Neuronal stem cell (in vitro differentiated cells): Measurements from ENCODE around the gene RNF157.

Experiments used
- DNase-seq: peaks from one replicate; pipeline ENCODE4 v3.0.0-alpha.2; 2013; ENCODE audit warnings: low spot score
- H2AFZ ChIP-seq: one replicate; pipeline ENCODE4 v1.6.1; 2013; ENCODE audit warnings: mild to moderate bottlenecking, low read length, inconsistent platforms
- H2AK5ac ChIP-seq: 2 replicates; pipeline ENCODE4 v1.6.1; 2013; ENCODE audit warnings: low read depth, mild to moderate bottlenecking, inconsistent platforms, low read length, moderate library complexity, mixed read lengths
- H2BK120ac ChIP-seq: 2 replicates; pipeline ENCODE4 v1.6.1; 2013; ENCODE audit warnings: low read depth, mild to moderate bottlenecking, inconsistent platforms, low read length, moderate library complexity, mixed read lengths
- H2BK12ac ChIP-seq: one replicate; pipeline ENCODE4 v1.6.1; 2013; ENCODE audit warnings: low read length, inconsistent platforms
- H2BK15ac ChIP-seq: 2 replicates; pipeline ENCODE4 v1.6.1; 2013; ENCODE audit warnings: mild to moderate bottlenecking, low read length, inconsistent platforms, mixed read lengths
- H2BK5ac ChIP-seq: one replicate; pipeline ENCODE4 v1.6.1; 2013; ENCODE audit warnings: inconsistent platforms, mild to moderate bottlenecking, low read length, moderate library complexity
- H3K14ac ChIP-seq: one replicate; pipeline ENCODE4 v1.6.1; 2013; ENCODE audit warnings: low read length, inconsistent platforms
- H3K18ac ChIP-seq: 2 replicates; pipeline ENCODE4 v1.6.1; 2013; ENCODE audit warnings: low read length, inconsistent platforms
- H3K23ac ChIP-seq: 2 replicates; pipeline ENCODE4 v1.6.1; 2013; ENCODE audit warnings: low read depth, mild to moderate bottlenecking, mixed read lengths, low read length, inconsistent platforms; ENCODE audit not compliant: poor library complexity
- H3K27ac ChIP-seq: replicated peaks from 3 replicates; pipeline ENCODE4 v1.5.1; 2013; ENCODE audit warnings: low read length, inconsistent platforms
- H3K27me3 ChIP-seq, 3 experiments: 2 replicates each; pipeline ENCODE4 v1.6.1; 2013; ENCODE audit warnings: low read length in 3 of 3, mild to moderate bottlenecking in 2 of 3, inconsistent platforms in 1 of 3, low read depth in 1 of 3, mixed read lengths in 1 of 3, moderate library complexity in 1 of 3; ENCODE audit not compliant: control insufficient read depth in 3 of 3, insufficient read depth in 3 of 3
- H3K36me3 ChIP-seq, 2 donors: replicated peaks in 1 of 2; 2 replicates each; pipeline ENCODE4 v1.6.1; 2013; ENCODE audit warnings: low read length in 2 of 2; ENCODE audit not compliant: control insufficient read depth in 2 of 2, insufficient read depth in 2 of 2
- H3K4ac ChIP-seq: 2 replicates; pipeline ENCODE4 v1.6.1; 2013; ENCODE audit warnings: inconsistent platforms, mild to moderate bottlenecking, low read length, moderate library complexity
- H3K4me1 ChIP-seq, 2 donors: 1 replicate in 1 of 2; 2 replicates in 1 of 2; pipeline ENCODE4 v1.6.1; 2013; ENCODE audit warnings: low read length in 2 of 2, low read depth in 1 of 2; ENCODE audit not compliant: control insufficient read depth in 2 of 2, insufficient read depth in 1 of 2
- H3K4me2 ChIP-seq: one replicate; pipeline ENCODE4 v1.6.1; 2013; ENCODE audit warnings: mild to moderate bottlenecking, low read length, inconsistent platforms; ENCODE audit not compliant: insufficient read depth, poor library complexity, severe bottlenecking
- H3K4me3 ChIP-seq, 2 donors: 2 replicates each; pipeline ENCODE4 v1.5.1; 2013; ENCODE audit warnings: low read length in 2 of 2, mild to moderate bottlenecking in 2 of 2, inconsistent platforms in 1 of 2, moderate library complexity in 1 of 2
- H3K79me1 ChIP-seq: one replicate; pipeline ENCODE4 v1.6.1; 2013; ENCODE audit warnings: low read depth, mild to moderate bottlenecking, inconsistent platforms, low read length, moderate library complexity
- H3K9ac ChIP-seq: one replicate; pipeline ENCODE4 v1.6.1; 2013; ENCODE audit warnings: mild to moderate bottlenecking, low read depth, low read length, inconsistent platforms; ENCODE audit not compliant: poor library complexity
- H3K9me3 ChIP-seq, 2 donors: replicated peaks in 1 of 2; 2 replicates each; pipeline versions ENCODE3 to v1.6.1; 2013; ENCODE audit warnings: low read length in 2 of 2, mild to moderate bottlenecking in 2 of 2, inconsistent platforms in 1 of 2, low read depth in 1 of 2, mixed read lengths in 1 of 2, moderate library complexity in 1 of 2; ENCODE audit not compliant: control insufficient read depth in 2 of 2, insufficient read depth in 1 of 2
- H4K8ac ChIP-seq: one replicate; pipeline ENCODE4 v1.6.1; 2013; ENCODE audit warnings: low read depth, mild to moderate bottlenecking, inconsistent platforms, low read length, moderate library complexity
- H4K91ac ChIP-seq: one replicate; pipeline ENCODE4 v1.6.1; 2013; ENCODE audit warnings: low read length, low read depth, mild to moderate bottlenecking, inconsistent platforms; ENCODE audit not compliant: poor library complexity
- WGBS, 2 donors: extraction: QIAGEN DNeasy Blood & Tissue Kit; methylation state at CpG; one replicate each; pipeline ENCODE4 v1.1.7; 2013; ENCODE audit warnings: missing lambda C conversion rate in 2 of 2, mixed read lengths in 1 of 2; ENCODE audit not compliant: insufficient read length in 2 of 2, insufficient replicate concordance in 1 of 2; ENCODE audit errors: extremely low coverage in 2 of 2; 5-methylcytosine and 5-hydroxymethylcytosine counted together

The RNF157 gene

GRCh38 chr17:76176701-76177574, 63.4 kb downstream of the RNF157 start:
- Histone ChIP-seq H3K36me3 (peaks cover 0 to 16% of the 10 kb centered on the region in 2 donors), H2AK5ac (peak overlapping the region; percentile 61), H3K4me1 (peaks cover 0 to 1% of the 10 kb centered on the region in 2 donors), H3K23ac (no peak overlapping the region), H2BK15ac (no peak overlapping the region), H2BK5ac (peak overlapping the region; percentile 53), H3K4me2 (peak overlapping the region; percentile 15), H3K4me3 (no peak overlapping the region), H2BK12ac (no peak overlapping the region), H3K9ac (peak overlapping the region; percentile 60), H4K8ac (peak overlapping the region; percentile 43), H3K4ac (no peak overlapping the region), H3K79me1 (no peaks in the 10 kb centered on the region), H2BK120ac (no peak overlapping the region), H3K27me3 (no peaks in the 10 kb centered on the region), H3K14ac (peak overlapping the region; percentile 56), H4K91ac (no peak overlapping the region), H3K18ac (peak overlapping the region; percentile 46), H2AFZ (no peak overlapping the region), H3K9me3 (no peaks in the 10 kb centered on the region), H3K27ac (no peak overlapping the region)
- no peak for DNase-seq
- no CpG with 5 or more reads among the region's 34 CpGs for WGBS, 2 donors

DNA sequence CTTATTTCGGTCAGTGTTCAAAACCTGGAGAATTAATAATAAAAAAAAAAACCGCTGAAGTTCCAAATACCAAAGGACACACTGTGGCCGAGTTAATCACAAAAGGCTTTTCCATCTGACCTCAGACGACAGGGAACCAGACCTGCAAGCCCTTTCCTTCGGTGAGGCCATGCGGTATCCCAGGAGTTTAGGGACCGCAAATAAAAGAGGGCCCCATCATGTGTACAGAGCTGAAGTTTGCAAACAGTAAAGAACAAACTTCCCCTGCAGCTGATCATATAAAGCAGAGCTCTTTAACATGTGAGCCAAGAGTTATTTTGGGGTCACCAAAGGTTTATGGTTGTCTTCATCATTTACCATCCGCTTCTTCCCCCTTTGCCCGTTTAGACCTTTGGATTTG, 66.3 kb downstream of the RNF157 start:
- H3K9ac ChIP-seq: no peak overlapping the region
- H4K91ac ChIP-seq: no peak overlapping the region
- no peaks in the 10 kb centered on the region for H3K9me3 ChIP-seq
- no peak overlapping the region for H2BK5ac ChIP-seq
- peaks cover 0 to 29% of the 10 kb centered on the region in 2 donors for H3K36me3 ChIP-seq
- no peak overlapping the region for H3K23ac ChIP-seq
- H2AK5ac ChIP-seq: no peak overlapping the region
- H4K8ac ChIP-seq: no peak overlapping the region
- no peaks in the 10 kb centered on the region for H3K79me1 ChIP-seq
- no peak for DNase-seq
- H3K27me3 ChIP-seq: no peaks in the 10 kb centered on the region
- H3K27ac ChIP-seq: no peak overlapping the region
- H2BK120ac ChIP-seq: no peak overlapping the region
- H3K4me1 ChIP-seq: no peaks in the 10 kb centered on the region
- H3K4me2 ChIP-seq: no peak overlapping the region
- H2AFZ ChIP-seq: no peak overlapping the region
- H2BK15ac ChIP-seq: no peak overlapping the region
- H3K4ac ChIP-seq: no peak overlapping the region
- no peak overlapping the region for H3K14ac ChIP-seq
- WGBS, 2 donors: no CpG with 5 or more reads among the region's 9 CpGs
- H3K4me3 ChIP-seq: no peak overlapping the region
- no peak overlapping the region for H2BK12ac ChIP-seq
- no peak overlapping the region for H3K18ac ChIP-seq

GRCh38 chr17:76173474-76173873, 66.8 kb downstream of the RNF157 start:
- no CpG with 5 or more reads among the region's 11 CpGs for WGBS, 2 donors
- no peak overlapping the region for H3K23ac ChIP-seq
- H3K4me2 ChIP-seq: no peak overlapping the region

DNA sequence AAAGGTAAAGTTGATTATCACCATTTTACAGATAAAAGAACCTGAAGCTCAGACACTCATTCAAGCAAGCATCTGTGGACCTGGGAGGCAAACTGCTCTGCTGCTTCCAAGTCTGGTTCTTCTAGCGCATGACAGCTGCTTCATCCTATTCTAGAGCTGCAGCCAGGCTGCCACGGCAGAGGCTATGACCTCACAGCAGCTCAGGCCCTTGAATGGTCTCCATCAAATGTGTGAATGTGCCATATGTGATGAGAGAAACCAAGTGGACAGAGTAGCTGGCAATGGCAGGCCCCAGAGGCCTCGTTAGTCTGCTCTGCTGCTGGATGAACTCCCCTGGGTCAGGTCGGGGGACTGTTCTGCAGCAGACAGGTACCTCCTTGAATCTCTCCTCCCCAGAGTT, 68.6 kb downstream of the RNF157 start:
- H3K27ac ChIP-seq: no peak overlapping the region
- H3K4me3 ChIP-seq: no peak overlapping the region
- no peak overlapping the region for H2BK120ac ChIP-seq
- H2AK5ac ChIP-seq: no peak overlapping the region
- no CpG with 5 or more reads among the region's 4 CpGs for WGBS, 2 donors
- H3K79me1 ChIP-seq: no peaks in the 10 kb centered on the region
- no peaks in the 10 kb centered on the region for H3K4me1 ChIP-seq
- DNase-seq: no peak
- no peak overlapping the region for H2BK15ac ChIP-seq
- no peak overlapping the region for H3K4me2 ChIP-seq
- H3K18ac ChIP-seq: no peak overlapping the region
- no peak overlapping the region for H2BK12ac ChIP-seq
- H4K91ac ChIP-seq: no peak overlapping the region
- no peak overlapping the region for H4K8ac ChIP-seq
- no peak overlapping the region for H3K9ac ChIP-seq
- H2AFZ ChIP-seq: no peak overlapping the region
- H3K27me3 ChIP-seq: no peaks in the 10 kb centered on the region
- no peak overlapping the region for H3K14ac ChIP-seq
- no peaks in the 10 kb centered on the region for H3K9me3 ChIP-seq
- H2BK5ac ChIP-seq: no peak overlapping the region
- peaks cover 0 to 48% of the 10 kb centered on the region in 2 donors for H3K36me3 ChIP-seq
- no peak overlapping the region for H3K4ac ChIP-seq
- H3K23ac ChIP-seq: no peak overlapping the region

More at GRCh38 chr17:76173474-76173873, 66.8 kb downstream of the RNF157 start:
- Histone ChIP-seq H3K9me3 (no peaks in the 10 kb centered on the region), H2AFZ (no peak overlapping the region), H3K79me1 (no peaks in the 10 kb centered on the region), H3K18ac (peak overlapping the region; percentile 11), H3K4me1 (no peaks in the 10 kb centered on the region), H3K27me3 (no peaks in the 10 kb centered on the region), H2BK12ac (no peak overlapping the region), H2BK15ac (no peak overlapping the region), H3K14ac (peak overlapping the region; percentile 38), H3K4ac (no peak overlapping the region), H3K36me3 (peaks cover 0 to 34% of the 10 kb centered on the region in 2 donors), H4K8ac (no peak overlapping the region), H3K4me3 (no peak overlapping the region), H3K9ac (no peak overlapping the region), H4K91ac (no peak overlapping the region), H2BK5ac (no peak overlapping the region), H2AK5ac (no peak overlapping the region), H3K27ac (no peak overlapping the region), H2BK120ac (no peak overlapping the region)
- no peak for DNase-seq
